ENCODE data around the gene PEAK3.

- no peak for TF ChIP-seq CTCF (conservative IDR thresholded peaks at IDR 0.05 in 1 of 2, IDR thresholded peaks at IDR 0.05 in 1 of 2; ENCODE audit: low read depth in 1 of 2, low read length in 2 of 2)
- TF ChIP-seq EZH2 (IDR thresholded peaks at IDR 0.05; ENCODE audit: low read length, missing control alignments): no peak
These were observed 35.1 kb downstream of the PEAK3 start for GRCh38 chr19:2246801-2247361.
